ENCODE results near the gene SLC38A3.

DNA sequence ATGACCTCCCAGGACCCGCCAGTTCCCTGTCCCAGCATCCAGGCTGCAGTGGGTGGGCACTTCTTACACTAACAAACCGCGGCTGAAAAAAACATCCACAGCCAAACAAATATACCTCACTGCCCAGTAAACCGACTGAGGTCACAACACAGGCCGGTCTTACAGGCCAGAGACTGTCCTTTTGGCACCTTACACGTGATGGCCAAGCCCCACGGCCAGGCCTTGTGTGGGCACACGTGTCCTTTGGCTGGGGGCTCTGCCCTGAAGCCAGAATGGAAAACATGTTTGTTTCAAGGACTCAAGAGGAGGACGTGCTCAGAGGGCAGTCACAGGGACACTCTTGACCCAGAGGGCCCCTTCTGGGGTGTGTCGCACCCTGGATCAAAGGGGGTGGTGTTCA, 9.8 kb downstream of the SLC38A3 start:
- TF ChIP-seq, protein P1, sequence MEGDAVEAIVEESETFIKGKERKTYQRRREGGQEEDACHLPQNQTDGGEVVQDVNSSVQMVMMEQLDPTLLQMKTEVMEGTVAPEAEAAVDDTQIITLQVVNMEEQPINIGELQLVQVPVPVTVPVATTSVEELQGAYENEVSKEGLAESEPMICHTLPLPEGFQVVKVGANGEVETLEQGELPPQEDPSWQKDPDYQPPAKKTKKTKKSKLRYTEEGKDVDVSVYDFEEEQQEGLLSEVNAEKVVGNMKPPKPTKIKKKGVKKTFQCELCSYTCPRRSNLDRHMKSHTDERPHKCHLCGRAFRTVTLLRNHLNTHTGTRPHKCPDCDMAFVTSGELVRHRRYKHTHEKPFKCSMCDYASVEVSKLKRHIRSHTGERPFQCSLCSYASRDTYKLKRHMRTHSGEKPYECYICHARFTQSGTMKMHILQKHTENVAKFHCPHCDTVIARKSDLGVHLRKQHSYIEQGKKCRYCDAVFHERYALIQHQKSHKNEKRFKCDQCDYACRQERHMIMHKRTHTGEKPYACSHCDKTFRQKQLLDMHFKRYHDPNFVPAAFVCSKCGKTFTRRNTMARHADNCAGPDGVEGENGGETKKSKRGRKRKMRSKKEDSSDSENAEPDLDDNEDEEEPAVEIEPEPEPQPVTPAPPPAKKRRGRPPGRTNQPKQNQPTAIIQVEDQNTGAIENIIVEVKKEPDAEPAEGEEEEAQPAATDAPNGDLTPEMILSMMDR (IDR thresholded peaks at IDR 0.05) = no peak
- no peak for TF ChIP-seq POLR2A (IDR thresholded peaks at IDR 0.05)

Measured in esophagus squamous epithelium (tissue), 4 donors.